Posterior vena cava (tissue), 2 donors: ENCODE measurements around the gene AGBL1. TPM values are rescaled to one million over a fixed set of nuclear protein-coding genes. Genes with fewer than 3 reads are reported as not detected.
A peak's percentile ranks its signal among the peaks of the same experiment; 100 is the strongest.

Source experiments
- DNase-seq: peaks from one replicate; pipeline ENCODE4 v3.0.0-alpha.2; 2020; ENCODE audit warnings: low spot score
- intact Hi-C, 2 donors: fragments of 100-400 bp; cut with DNase I; formaldehyde crosslinking; loops; one replicate each; pipeline versions ENCODE4 v1.14.1 to v1.14.2; 2022 to 2023
- total RNA-seq, 2 donors: library from RNA; stranded (reverse); fragmentation: NEBNext Ultra II Directional; extraction: Animal tissue kit (Norgen Biotek cat#: 25700); gene quantifications; one replicate each; pipeline ENCODE4 v1.2.1, GENCODE V29; 2021
- donor health status: DM: yes; HTN: yes; CAD: no.
- donor health status: DM: yes; HTN: yes; CAD: no.

The AGBL1 gene
- total RNA-seq, 2 donors from 2014 or later: not detected

DNA sequence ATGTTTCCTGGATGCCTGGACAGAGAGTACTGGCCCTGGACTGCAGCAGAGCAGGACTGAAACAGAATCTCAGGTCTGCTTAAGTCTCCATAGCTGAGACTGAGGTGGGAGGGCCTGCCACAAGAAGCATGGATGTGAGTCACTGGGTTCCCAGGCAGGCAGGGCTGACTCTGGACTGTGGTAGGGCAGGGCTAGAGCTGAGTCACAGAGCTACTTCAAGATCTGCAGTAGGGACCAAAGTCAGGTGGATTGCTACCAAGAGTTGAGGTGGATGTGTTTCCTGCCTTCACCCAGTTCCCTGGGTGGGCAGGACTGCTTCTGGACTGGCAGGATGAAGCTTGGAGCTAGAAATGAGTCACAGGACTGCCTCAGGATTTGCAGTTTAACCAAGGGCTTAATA lies 282.9 kb downstream of the AGBL1 start:
- no peak for DNase-seq
- intact Hi-C loops: no loop called here

DNA sequence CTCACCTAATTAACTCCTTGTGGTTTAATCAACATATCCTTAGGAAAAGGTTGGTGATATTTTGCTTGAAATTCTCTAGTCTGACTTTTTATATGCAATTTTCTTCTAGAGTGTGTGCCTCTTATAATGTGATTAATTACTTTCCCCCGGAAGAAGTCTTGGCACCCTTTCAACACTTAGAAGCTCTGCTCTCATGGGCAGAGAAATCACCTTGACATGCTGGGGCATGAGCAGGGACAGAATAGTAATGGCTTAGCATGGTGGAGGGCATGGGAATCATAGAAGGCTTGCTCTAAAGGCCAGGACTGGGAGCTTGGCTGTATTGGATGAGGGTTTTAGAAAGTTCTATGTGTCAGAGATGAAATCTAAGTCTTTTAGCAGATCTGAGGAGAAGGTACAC lies 293.5 kb downstream of the AGBL1 start:
- intact Hi-C loops: no loop called here

DNA sequence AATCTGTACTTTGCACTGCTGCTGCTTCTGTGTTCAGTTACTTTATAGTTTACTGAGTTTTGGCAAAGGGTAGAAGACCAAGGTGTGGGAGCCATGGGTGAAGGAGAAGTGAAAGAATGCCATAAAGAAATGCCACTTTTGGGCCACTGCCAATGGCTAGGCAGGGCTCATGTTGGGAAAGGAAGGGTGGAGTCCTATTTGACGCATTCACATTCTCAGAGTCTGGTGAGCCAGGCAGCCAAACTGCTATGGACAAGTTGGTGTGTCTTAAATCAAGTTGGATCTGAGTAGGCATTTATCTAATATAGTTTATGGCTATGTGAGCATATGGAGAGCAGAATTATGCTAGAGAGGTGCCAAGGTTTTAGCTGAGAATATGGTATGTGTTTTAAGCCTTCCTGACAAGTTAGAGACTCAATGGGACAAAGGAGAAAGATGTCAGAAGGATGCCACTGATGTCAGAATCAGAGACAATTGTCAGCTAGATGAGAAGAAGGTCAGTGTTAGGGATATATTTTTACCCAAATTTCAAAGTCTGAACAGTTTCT lies 296.1 kb downstream of the AGBL1 start:
- intact Hi-C loops: no loop called here

More for the DNA sequence above, 293.5 kb downstream of the AGBL1 start:
- no peak for DNase-seq

DNA sequence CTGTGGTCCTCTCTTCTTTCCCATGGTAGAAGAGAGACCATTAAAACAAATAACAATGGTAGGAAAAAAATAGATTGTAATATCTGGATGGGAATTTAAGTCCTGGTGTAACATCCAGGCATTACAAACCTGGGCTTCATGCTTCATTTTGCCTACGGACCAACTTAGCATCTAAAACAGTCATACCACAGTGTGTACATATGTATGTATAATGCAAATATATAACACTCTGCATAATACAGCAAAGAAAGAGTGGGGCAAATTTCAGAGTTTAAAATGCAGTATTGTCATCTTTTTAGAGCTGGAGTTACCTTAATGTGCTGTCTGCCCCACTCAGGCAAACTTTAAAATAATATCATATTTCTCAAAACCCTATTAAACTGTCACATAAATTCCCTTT lies 298.2 kb downstream of the AGBL1 start:
- DNase-seq: no peak
- intact Hi-C loops: no loop called here

More for the DNA sequence above, 296.1 kb downstream of the AGBL1 start:
- no peak for DNase-seq

DNA sequence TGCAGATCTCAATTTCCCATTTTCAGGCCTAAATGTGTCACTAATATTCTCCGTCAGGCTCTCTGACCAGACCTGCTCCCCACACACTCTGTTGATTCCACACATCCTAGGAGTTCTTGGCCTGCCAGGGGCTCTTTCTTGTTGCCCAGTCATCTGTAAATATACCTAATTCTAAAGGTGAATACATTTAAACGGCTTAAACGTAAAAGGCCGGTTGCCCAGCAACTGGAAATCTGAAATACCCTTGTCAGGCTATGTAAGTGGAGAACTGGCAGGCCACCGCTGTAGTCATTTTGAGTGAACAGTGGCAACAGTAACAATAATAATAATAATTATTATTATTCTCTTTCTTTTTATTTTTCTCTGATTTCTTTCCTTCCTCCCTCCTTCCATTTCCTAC lies 302.7 kb downstream of the AGBL1 start:
- intact Hi-C loops: no loop called here
- peak; percentile 20 for DNase-seq

DNA sequence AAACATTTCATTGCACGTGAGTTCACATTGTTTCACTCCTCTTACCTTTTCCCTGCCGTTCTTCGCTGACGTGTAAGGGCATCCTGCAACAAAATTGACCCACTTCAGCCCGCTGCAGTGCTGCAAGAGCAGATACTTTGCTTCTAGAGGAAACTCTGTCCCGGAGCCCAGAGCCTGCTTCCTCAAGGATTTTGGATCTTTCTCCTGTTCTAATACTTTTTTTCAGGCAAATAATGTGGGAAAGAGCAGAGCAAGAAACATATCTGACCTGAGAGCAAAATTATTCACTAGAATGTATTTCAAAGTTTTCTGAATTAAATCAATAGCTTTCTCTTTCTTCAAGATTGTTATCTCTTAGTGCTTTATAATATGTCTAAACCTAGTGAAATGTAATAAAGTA lies 303.9 kb downstream of the AGBL1 start:
- DNase-seq: no peak
- intact Hi-C loops: loop anchor here in 1 of 2 donors (1.0 kb wide), 1 partner anchor 20 kb away; no protein-coding TSS in a partner anchor

DNA sequence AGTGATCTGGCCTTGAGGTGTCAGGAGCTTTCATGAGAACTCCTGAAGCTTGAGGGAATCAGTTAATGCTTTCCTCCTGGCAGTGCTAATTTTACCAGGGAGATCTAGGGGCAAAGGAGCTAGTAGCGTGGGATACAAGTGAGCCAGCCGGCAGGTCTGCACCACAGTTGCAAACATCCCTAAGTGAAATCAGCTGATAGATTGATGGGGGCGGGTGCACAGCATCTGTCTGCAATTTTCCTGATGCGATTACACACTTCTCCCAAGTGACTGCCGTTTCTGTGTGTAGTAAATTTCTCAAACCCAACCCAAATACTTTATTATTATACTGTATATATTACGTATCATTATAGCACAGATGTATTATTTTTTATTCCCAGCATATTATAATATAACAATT lies 304.5 kb downstream of the AGBL1 start:
- intact Hi-C loops: no loop called here
- peak; percentile 47 for DNase-seq

DNA sequence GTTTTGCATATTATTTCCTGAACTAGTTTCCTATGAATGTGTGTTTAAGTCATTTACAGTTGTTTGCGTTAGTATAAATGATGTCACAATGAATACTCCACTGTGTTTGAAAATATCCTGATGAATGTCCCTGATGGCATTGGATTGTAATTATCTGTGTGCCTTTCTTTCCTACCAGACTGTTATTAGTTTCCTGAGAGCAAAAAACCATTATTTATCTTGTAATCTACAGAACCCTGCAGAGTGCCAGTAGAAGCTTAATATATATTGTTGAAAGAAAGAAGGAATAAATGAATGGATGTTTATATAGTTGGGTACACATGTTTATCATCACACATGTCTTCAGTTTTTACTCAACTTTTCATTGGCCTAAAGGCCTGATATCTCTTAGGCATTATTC lies 312.6 kb downstream of the AGBL1 start:
- intact Hi-C loops: no loop called here
- no peak for DNase-seq

DNA sequence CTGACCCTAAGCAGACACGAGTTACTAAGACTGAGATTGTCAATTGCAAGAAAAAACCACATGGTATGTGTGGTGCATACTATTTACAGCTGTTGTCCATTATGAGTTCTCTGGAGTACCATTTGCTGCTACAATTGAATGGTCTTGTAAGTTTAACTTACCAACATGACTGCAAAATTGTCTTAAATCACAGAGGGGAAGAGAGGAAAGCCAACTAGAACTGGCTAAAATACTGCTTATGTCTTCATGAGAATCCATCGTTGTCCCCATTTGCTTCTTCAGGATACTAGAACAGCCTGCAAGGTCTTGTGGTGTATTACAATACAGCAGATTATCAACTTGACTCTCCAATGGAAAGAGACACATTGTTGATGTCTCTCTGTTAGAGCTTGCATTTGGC lies 313.2 kb downstream of the AGBL1 start:
- DNase-seq: no peak
- intact Hi-C loops: no loop called here

DNA sequence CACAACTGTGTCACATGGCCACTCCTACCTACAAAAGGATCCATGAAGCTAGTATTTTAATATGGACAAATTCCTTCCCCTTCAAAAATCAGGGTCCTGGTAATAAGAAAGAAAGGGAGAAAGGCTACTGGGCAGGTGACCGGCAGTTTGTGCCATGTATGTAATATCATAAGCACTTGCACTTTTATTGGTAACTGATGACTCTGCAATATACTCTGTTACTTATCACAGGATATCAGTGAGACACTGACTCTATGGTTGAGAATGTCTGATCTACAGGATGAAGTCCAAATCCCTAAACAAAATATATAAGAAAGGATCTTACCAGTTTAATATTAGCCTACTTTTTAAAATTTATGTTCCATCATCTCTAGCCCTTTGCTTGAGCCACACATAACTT lies 315.2 kb downstream of the AGBL1 start:
- intact Hi-C loops: no loop called here

DNA sequence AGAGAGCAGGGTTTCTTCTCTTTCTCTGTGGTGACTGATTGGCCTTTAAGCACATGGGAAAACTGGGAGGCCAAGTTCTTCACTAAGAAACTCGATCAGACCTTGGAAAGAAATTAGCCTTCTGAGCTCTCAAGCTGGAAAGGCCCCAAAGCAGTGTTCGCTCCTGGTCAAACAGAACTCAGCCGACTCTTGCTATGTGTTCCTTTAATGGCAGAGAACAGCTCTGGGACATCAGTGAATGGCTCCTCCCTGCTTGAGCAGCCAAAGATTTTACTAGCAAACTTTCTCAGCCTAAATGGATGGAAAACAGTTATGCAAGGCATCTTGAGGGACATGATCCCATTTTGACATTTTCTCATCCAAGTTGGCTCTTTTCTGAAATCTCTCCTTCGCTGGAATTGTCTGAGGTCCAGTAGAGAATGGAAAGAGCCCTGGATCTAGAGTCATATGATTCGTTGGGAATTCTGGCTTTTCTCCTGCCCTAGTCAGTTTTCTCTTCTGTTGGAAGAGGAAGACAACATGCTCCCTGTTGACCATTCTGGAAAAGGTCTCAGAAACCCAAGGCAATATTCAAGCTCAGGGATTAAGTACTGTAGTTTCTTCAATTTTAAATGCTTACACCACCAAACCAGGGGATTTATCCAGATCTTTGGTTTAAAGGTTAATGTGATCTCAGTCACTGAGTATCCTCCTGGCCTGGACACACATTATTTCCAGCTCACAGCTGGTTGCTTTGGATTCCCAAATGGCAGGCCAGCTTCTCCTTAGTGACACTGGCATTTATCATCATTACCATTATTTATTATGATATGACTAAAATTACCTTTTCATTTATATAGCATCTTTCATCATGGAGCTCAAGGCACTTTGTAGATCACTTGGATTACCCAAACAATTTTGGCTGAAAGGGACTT lies 319.6 kb downstream of the AGBL1 start:
- intact Hi-C loops: no loop called here
- peak; percentile 79 for DNase-seq

More for the DNA sequence above, 315.2 kb downstream of the AGBL1 start:
- DNase-seq: no peak

DNA sequence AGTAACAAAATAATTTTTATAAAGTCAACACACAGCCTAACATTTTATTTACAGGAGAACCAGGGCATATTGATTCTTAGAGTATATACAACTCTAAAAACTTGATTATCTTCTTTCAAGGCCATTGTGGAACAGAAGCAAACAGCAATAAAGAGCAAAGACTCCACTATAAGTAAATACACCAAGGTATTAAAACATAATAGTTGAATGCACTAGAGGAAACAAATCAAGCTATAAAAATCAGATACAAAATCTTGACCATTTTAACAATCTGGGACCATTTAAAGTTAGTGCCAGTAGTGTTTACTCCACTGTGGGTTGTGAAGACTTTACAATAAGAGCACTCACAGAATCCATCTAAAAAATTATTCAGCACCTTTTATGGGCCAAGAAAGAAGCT lies 323.6 kb downstream of the AGBL1 start:
- intact Hi-C loops: loop anchor here in 1 of 2 donors (1.0 kb wide), 1 partner anchor 20 kb away; no protein-coding TSS in a partner anchor
- DNase-seq: no peak

DNA sequence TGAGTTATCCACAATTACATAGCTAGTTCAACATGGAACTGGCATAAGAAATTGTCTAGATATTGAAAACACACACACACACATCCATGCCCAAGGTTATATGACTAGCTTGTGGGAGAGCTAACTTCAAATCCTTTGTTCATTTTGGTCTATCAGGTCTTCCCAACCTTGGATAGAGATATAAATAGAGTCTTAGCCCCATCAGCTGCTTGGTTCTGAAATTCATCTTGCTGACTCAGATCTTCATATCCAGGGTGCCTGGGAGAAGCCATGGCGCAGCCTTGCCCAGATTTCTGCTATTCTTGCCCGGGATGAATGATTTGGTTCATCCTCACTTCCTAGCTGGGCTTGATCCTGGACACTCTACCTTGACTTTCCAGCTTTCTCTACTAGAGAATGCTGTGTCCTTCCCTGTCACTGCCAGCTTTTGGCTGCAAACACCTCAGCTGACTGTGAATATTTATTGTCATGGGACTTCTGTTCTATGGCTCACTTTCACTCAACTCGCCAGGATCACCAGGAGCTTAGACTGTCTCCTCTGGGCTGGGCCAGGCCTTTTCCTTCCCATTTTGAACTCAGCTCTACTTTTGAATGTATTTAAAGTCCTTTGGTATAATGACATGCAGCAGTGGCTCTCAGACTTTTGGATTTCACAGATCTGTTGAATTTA lies 324.4 kb downstream of the AGBL1 start:
- intact Hi-C loops: loop anchor here in 1 of 2 donors (1.0 kb wide), 1 partner anchor 21 kb away; no protein-coding TSS in a partner anchor
- DNase-seq: no peak

DNA sequence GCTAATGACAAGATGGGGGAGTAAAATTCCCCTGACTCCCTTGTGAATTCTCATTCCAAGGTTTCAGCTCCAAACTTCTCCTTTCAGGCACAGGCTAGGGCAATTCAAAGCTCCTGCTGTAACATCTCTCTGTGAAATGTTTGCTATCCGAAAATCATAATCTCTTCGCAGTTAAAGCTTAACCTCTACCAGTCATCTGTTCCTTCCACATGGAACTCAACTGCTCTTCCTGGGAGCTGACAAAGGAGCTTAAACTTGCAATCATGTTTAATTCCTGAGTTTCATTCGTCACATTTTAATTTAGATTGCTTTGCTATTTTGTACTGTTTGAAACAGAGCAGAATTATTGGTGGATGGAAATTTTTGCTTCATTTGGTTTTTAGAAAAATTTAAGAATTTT lies 328.6 kb downstream of the AGBL1 start:
- intact Hi-C loops: no loop called here

DNA sequence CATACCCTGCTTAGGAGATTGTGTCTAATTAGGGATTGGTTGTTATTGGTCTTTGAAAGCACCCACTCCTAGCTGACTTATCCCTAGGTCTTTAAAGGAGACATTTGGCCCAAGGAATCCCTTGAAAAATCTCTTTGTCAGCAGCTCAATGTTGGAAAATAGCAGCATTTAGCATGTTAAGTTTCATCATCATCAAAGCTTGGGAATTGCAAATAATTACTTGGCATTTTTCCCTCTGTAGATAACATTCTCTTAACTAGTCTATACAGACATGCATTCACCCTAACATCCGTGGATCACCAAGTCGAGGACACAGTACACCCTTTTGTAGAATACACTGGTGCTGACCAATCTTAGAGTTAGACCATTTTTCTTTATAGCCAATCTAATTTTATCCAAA lies 332.2 kb downstream of the AGBL1 start:
- intact Hi-C loops: no loop called here
- no peak for DNase-seq

More for the DNA sequence above, 328.6 kb downstream of the AGBL1 start:
- DNase-seq: no peak

DNA sequence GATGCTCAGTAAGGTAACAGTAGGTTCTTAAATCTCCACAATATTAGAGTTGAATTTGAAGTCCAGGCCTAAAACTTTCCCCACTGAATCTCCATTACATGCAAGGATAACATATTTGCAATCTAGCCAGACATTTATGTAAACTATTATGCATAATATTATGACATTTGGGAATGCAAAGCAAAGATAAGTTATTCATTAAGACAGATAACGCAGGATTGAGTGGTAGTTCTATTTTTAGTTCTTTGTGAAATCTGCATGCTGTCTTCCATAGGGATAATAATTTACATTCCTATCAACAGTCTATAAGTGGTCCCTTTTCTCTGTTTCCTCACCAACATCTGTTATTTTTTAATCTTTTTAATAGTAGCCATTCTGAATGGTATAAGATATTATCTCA lies 333.5 kb downstream of the AGBL1 start:
- no peak for DNase-seq
- intact Hi-C loops: no loop called here

DNA sequence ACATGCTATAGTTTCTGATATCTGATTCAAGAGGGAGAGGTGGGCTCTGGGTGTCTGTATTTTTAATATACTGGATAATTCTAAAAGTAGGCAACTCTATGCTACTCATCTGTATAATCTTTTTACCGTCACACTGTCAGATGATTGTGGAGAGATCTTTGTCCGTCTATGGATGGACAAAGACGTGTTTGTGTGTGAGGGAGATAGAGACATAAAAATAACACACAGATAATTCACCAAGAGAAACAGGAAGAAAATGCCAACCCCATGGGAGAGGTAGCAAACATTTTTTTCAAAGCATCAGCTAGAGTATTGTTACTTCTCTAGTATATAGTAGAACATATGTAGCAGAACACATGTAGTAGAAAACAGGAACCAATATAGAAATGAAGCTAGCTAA lies 346.1 kb downstream of the AGBL1 start:
- intact Hi-C loops: no loop called here
- DNase-seq: no peak

DNA sequence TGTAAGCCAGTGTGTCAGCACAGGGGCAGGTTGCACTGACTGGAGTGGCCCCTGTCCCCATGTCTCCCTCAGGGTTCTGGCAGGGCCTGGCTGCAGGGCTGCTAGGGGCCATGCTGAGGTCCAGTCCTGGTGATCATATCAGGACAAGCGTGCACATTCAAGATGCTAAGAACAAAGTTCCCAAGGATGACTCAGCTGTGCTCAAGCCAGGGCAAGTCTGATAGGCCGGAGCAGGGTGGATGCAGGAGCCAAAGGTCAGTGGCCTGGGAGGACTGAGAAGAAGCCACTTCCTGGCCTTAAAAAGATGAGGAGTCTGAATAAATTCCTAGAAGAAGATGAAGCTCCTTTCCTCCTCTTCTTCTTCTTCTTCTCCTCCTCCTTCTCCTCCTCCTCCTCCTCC lies 353.2 kb downstream of the AGBL1 start:
- no peak for DNase-seq

DNA sequence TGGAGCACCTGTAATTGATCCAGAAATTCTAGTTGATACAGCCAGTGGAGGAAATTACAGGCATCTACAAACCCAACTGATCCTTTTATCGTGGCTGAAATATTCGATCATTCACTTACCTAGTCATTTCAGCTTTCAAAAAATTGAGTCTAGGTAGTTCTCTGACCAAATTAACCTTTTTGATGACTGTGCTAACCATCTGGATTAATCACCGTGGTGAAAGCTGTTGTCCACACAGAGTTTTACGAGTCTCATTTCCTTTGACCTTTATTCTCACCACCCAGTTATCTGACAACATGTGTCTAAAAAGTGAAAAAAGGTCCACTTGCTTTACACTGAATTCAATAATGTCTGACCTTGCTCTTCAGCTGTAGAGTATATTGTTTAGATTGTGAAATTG lies 354.3 kb downstream of the AGBL1 start:
- DNase-seq: no peak
- intact Hi-C loops: no loop called here

More for the DNA sequence above, 353.2 kb downstream of the AGBL1 start:
- intact Hi-C loops: no loop called here

DNA sequence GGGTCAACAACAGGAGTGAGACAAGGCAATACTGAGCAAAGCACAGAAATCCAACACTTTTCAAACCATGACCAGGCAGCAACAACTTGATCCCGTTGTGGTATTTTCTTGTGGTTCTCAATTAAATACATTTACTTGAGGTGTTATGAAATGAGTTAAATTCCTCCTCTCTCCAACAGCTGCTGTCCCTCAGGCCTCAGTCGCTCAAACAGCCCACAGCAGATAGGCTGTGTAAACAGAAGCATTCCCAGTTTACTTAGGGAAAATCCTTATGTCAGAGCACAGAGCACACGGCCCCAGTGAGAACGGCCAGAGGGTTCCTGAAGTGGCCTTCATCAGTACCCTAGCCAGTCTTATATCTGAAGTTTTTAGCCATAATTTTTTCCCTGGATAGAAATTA lies 359.9 kb downstream of the AGBL1 start:
- no peak for DNase-seq
- intact Hi-C loops: no loop called here
